ENCODE measurements around the gene KCNMB2. TPM values are rescaled to one million over a fixed set of nuclear protein-coding genes. Genes with fewer than 3 reads are reported as not detected.

Gene KCNMB2
- polyA plus RNA-seq, 3 donors = not detected

DNA sequence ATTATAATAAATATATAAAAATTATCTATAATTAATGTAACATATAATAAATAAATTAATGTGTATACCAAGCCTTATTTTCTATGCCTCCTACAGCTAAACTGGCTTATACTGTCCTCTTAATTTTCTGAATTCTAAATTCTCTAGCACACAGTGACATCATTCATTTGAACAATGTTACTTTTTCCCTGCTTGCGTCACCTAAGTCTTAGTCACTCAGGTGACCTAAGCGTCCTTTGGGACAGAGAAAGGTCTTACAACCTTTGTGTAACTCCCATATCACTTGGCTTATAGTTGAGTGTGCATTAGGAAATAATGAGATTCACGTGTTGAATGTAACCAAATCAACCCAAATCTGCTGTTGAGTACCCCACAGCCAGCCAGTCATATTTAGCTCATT is 48.5 kb upstream of the KCNMB2 start:
- H3K27ac Mint-ChIP-seq = no peak overlapping the region
- H3K36me3 Mint-ChIP-seq = no peaks in the 10 kb centered on the region
- H3K36me3 ChIP-seq (replicated peaks in 1 of 2; ENCODE audit: control insufficient read depth in 1 of 2, insufficient read depth in 2 of 2, low read length in 2 of 2) = no peaks in the 10 kb centered on the region
- H3K4me3 ChIP-seq (replicated peaks in 1 of 3; ENCODE audit: low read depth in 2 of 3, low read length in 3 of 3) = no peak overlapping the region
- DNase-seq = no peak
- peaks cover 0 to 2% (median 0%) of the 10 kb centered on the region in 3 donors for H3K27me3 Mint-ChIP-seq (ENCODE audit: low read depth in 3 of 3)
- H3K9ac ChIP-seq (ENCODE audit: insufficient read depth, low read length, poor library complexity, severe bottlenecking) = no peak overlapping the region
- intact Hi-C loops (cut with micrococcal nuclease) = no loop called here
- peaks cover 0 to 4% (median 0%) of the 10 kb centered on the region in 7 donors for H3K9me3 Mint-ChIP-seq
- H3K4me1 Mint-ChIP-seq = no peaks in the 10 kb centered on the region
- TF ChIP-seq CTCF (IDR thresholded peaks at IDR 0.05) = no peak
- H4K20me1 ChIP-seq (ENCODE audit: insufficient read depth, low read length) = no peaks in the 10 kb centered on the region
- WGBS (ENCODE audit: insufficient coverage) = no CpG with 5 or more reads among the region's 3 CpGs
- no peak overlapping the region for H2AFZ ChIP-seq (ENCODE audit: insufficient read depth, low read depth, low read length, poor library complexity, severe bottlenecking)
- H3K4me2 ChIP-seq (replicated peaks; ENCODE audit: extremely low read depth, low read length, poor library complexity, severe bottlenecking) = no peak overlapping the region
- H3K4me1 ChIP-seq (ENCODE audit: control insufficient read depth in 1 of 2, insufficient read depth in 2 of 2, low read length in 2 of 2) = no peaks in the 10 kb centered on the region
- no peaks in the 10 kb centered on the region for H3K27me3 ChIP-seq (ENCODE audit: control insufficient read depth in 2 of 2, insufficient read depth in 2 of 2, low read length in 2 of 2)
- H3K9me3 ChIP-seq (replicated peaks in 1 of 2; ENCODE audit: control insufficient read depth in 1 of 2, insufficient read depth in 1 of 2, low read length in 2 of 2) = no peaks in the 10 kb centered on the region
- H3K79me2 ChIP-seq (ENCODE audit: insufficient read depth, low read length) = no peaks in the 10 kb centered on the region
- H3K4me3 Mint-ChIP-seq = no peak overlapping the region
- no peak overlapping the region for H3K27ac ChIP-seq (ENCODE audit: low read depth in 1 of 2, low read length in 2 of 2)

- DNase-seq = no peak
- Histone ChIP-seq H3K4me3 (replicated peaks in 1 of 3; ENCODE audit: low read depth in 2 of 3, low read length in 3 of 3) (no peak overlapping the region), H3K27me3 (ENCODE audit: control insufficient read depth in 2 of 2, insufficient read depth in 2 of 2, low read length in 2 of 2) (no peaks in the 10 kb centered on the region), H2AFZ (ENCODE audit: insufficient read depth, low read depth, low read length, poor library complexity, severe bottlenecking) (no peak overlapping the region), H3K9ac (ENCODE audit: insufficient read depth, low read length, poor library complexity, severe bottlenecking) (no peak overlapping the region), H3K4me2 (replicated peaks; ENCODE audit: extremely low read depth, low read length, poor library complexity, severe bottlenecking) (no peak overlapping the region), H3K27ac (ENCODE audit: low read depth in 1 of 2, low read length in 2 of 2) (no peak overlapping the region), H3K4me1 (ENCODE audit: control insufficient read depth in 1 of 2, insufficient read depth in 2 of 2, low read length in 2 of 2) (no peaks in the 10 kb centered on the region), H3K36me3 (replicated peaks in 1 of 2; ENCODE audit: control insufficient read depth in 1 of 2, insufficient read depth in 2 of 2, low read length in 2 of 2) (no peaks in the 10 kb centered on the region), H3K9me3 (replicated peaks in 1 of 2; ENCODE audit: control insufficient read depth in 1 of 2, insufficient read depth in 1 of 2, low read length in 2 of 2) (peaks cover 0 to 11% of the 10 kb centered on the region in 2 donors), H3K79me2 (ENCODE audit: insufficient read depth, low read length) (no peaks in the 10 kb centered on the region), H4K20me1 (ENCODE audit: insufficient read depth, low read length) (no peaks in the 10 kb centered on the region)
- Mint-ChIP-seq H3K27me3 (ENCODE audit: low read depth in 3 of 3) (peaks cover 0 to 2% (median 0%) of the 10 kb centered on the region in 3 donors), H3K4me1 (no peaks in the 10 kb centered on the region), H3K9me3 (peaks cover 0 to 12% (median 6%) of the 10 kb centered on the region in 7 donors), H3K36me3 (no peaks in the 10 kb centered on the region), H3K4me3 (no peak overlapping the region), H3K27ac (no peak overlapping the region)
- WGBS (ENCODE audit: insufficient coverage) = no CpG with 5 or more reads among the region's 3 CpGs
- intact Hi-C loops (cut with micrococcal nuclease) = no loop called here
- no peak for TF ChIP-seq CTCF (IDR thresholded peaks at IDR 0.05)
Measured at GRCh38 chr3:178491751-178492150, 44.5 kb upstream of the KCNMB2 start.
